A549 (cell line): Measurements from ENCODE around the gene COPS7A. TPM values are rescaled to one million over a fixed set of nuclear protein-coding genes. Genes with fewer than 3 reads are reported as not detected.
A peak's percentile ranks its signal among the peaks of the same experiment; 100 is the strongest.

Source experiments
- ATAC-seq, 2 experiments: fragments of 200-7000 bp in 1 of 2; fragments of >200 bp in 1 of 2; cut with Nextera tagmentation in 1 of 2; cut with Tn5 transposase in 1 of 2; 3 replicates each; pipeline versions ENCODE4 v1.8.0 to v1.9.1; 2018 to 2020; ENCODE audit warnings: mild to moderate bottlenecking in 1 of 2, moderate library complexity in 1 of 2
- CTCF ChIA-PET: fragments of 300-600 bp; sonication (Branson Sonifier 250); formaldehyde crosslinking; extraction: SDS; loops from one replicate; lab custom pipeline; 2021; ENCODE audit warnings: antibody characterized with exemption, inconsistent platforms; lab: Yijun Ruan, JAX
- POLR2A ChIA-PET: fragments of 350-600 bp; formaldehyde crosslinking; extraction: SDS; loops from one replicate; lab custom pipeline; 2021; ENCODE audit warnings: antibody characterized with exemption, inconsistent platforms; lab: Yijun Ruan, JAX
- DNase-seq, 2 experiments: peaks; one replicate each; pipeline versions ENCODE4 v3.0.0 to v3.0.0-alpha.2; 2011 to 2016; ENCODE audit warnings: low read depth in 1 of 2, low spot score in 1 of 2
- FAIRE-seq: peaks from 2 replicates; lab custom pipeline; 2011; peaks lifted over from hg19 to GRCh38; lab: Jason Lieb, UNC
- H3K27ac ChIP-seq, 2 experiments: fragments of >200 bp; sonication (Bioruptor Twin); formaldehyde crosslinking; 3 replicates each; pipeline ENCODE4 v1.5.1; 2016 to 2017
- H3K4me1 ChIP-seq: fragments of >200 bp; sonication (Bioruptor Twin); formaldehyde crosslinking; 3 replicates; pipeline ENCODE4 v1.6.1; 2016
- H3K4me2 ChIP-seq: fragments of >200 bp; sonication (Bioruptor Twin); formaldehyde crosslinking; 3 replicates; pipeline ENCODE4 v1.6.1; 2016
- H3K4me3 ChIP-seq: fragments of >200 bp; sonication (Bioruptor Twin); formaldehyde crosslinking; 3 replicates; pipeline ENCODE4 v1.5.1; 2016
- H3K9me3 ChIP-seq: fragments of >200 bp; sonication (Bioruptor Twin); formaldehyde crosslinking; 3 replicates; pipeline ENCODE4 v1.6.1; 2016
- CBX2 ChIP-seq: fragments of 200-600 bp; sonication (generic); IDR thresholded peaks from 2 replicates; pipeline ENCODE4 v1.6.1; 2016; ENCODE audit warnings: low read depth, mild to moderate bottlenecking, borderline replicate concordance
- CHD2 ChIP-seq: fragments of 150-350 bp; IDR thresholded peaks from 2 replicates; pipeline ENCODE4 v1.6.1; 2014; ENCODE audit warnings: low read length; ENCODE audit not compliant: partially characterized antibody
- CTCF ChIP-seq: fragments of >200 bp; sonication (Bioruptor Twin); formaldehyde crosslinking; IDR thresholded peaks from 3 replicates; pipeline ENCODE4 v1.5.1; 2016
- E2F6 ChIP-seq: IDR thresholded peaks from 2 replicates; pipeline ENCODE4 v1.6.1; 2012; ENCODE audit warnings: low read depth, borderline replicate concordance
- EHMT2 ChIP-seq: fragments of 200-600 bp; sonication (generic); IDR thresholded peaks from 2 replicates; pipeline ENCODE4 v1.6.1; 2016; ENCODE audit warnings: antibody characterized with exemption, low read depth, mild to moderate bottlenecking, moderate library complexity
- EP300 ChIP-seq, 2 experiments: fragments of >200 bp; sonication (Bioruptor Twin); formaldehyde crosslinking; IDR thresholded peaks; 2 replicates in 1 of 2; 3 replicates in 1 of 2; pipeline ENCODE4 v1.6.1; 2016 to 2017
- FOSL2 ChIP-seq, 2 experiments: fragments of 450-650 bp in 1 of 2; fragments of >200 bp in 1 of 2; sonication (Bioruptor Twin) in 1 of 2; formaldehyde crosslinking; IDR thresholded peaks; 2 replicates each; pipeline versions ENCODE4 v1.5.0 to v1.6.1; 2016 to 2020; ENCODE audit warnings: mild to moderate bottlenecking in 1 of 2, moderate library complexity in 1 of 2
- GATA3 ChIP-seq: IDR thresholded peaks from 2 replicates; pipeline ENCODE4 v1.6.1; 2012; ENCODE audit warnings: borderline replicate concordance
- HDAC2 ChIP-seq: fragments of 200-600 bp; sonication (generic); IDR thresholded peaks from 2 replicates; pipeline ENCODE4 v1.6.1; 2016
- HMGXB4 ChIP-seq: fragments of 250-450 bp; sonication (Bioruptor Pico); IDR thresholded peaks from 2 replicates; pipeline ENCODE4 v1.5.0; 2021; ENCODE audit warnings: mild to moderate bottlenecking, moderate library complexity, borderline replicate concordance
- JUNB ChIP-seq: fragments of >200 bp; sonication (Bioruptor Twin); formaldehyde crosslinking; IDR thresholded peaks from 2 replicates; pipeline ENCODE4 v1.6.1; 2016
- KDM1A ChIP-seq: fragments of 200-600 bp; sonication (generic); IDR thresholded peaks from 2 replicates; pipeline ENCODE4 v1.6.1; 2016; ENCODE audit warnings: low read depth, mild to moderate bottlenecking
- KDM5A ChIP-seq: fragments of 200-600 bp; sonication (generic); IDR thresholded peaks from 2 replicates; pipeline ENCODE4 v1.6.1; 2016; ENCODE audit warnings: antibody characterized with exemption, mild to moderate bottlenecking
- MAFK ChIP-seq: fragments of 450-650 bp; IDR thresholded peaks from 2 replicates; pipeline ENCODE4 v1.6.1; 2014; ENCODE audit not compliant: partially characterized antibody
- MAZ ChIP-seq: fragments of 150-350 bp; IDR thresholded peaks from 2 replicates; pipeline ENCODE4 v1.6.1; 2014; ENCODE audit warnings: antibody characterized with exemption, low read depth, low read length, borderline replicate concordance
- MYC ChIP-seq: IDR thresholded peaks from 2 replicates; pipeline ENCODE4 v1.6.1; 2012; ENCODE audit warnings: mild to moderate bottlenecking, inconsistent platforms, low read length, improper control_type of control experiment, borderline replicate concordance
- PBX3 ChIP-seq: IDR thresholded peaks from 2 replicates; pipeline ENCODE4 v1.6.1; 2012
- REST ChIP-seq: fragments of 200-600 bp; sonication (generic); IDR thresholded peaks from 2 replicates; pipeline ENCODE4 v1.6.1; 2016; ENCODE audit warnings: antibody characterized with exemption, mild to moderate bottlenecking, moderate library complexity
- RFX5 ChIP-seq: fragments of 450-650 bp; IDR thresholded peaks from 2 replicates; pipeline ENCODE4 v1.7.1; 2014; ENCODE audit warnings: antibody characterized with exemption, mild to moderate bottlenecking, moderate library complexity
- RNF2 ChIP-seq: fragments of 200-600 bp; sonication (generic); IDR thresholded peaks from 2 replicates; pipeline ENCODE4 v1.6.1; 2016; ENCODE audit warnings: low read depth, mild to moderate bottlenecking, antibody characterized with exemption, moderate library complexity, borderline replicate concordance
- SMC3 ChIP-seq: fragments of >200 bp; sonication (Bioruptor Twin); formaldehyde crosslinking; IDR thresholded peaks from 3 replicates; pipeline ENCODE4 v1.6.1; 2018; ENCODE audit warnings: inconsistent platforms
- TP53 ChIP-seq: fragments of 250-450 bp; sonication (Bioruptor Pico); IDR thresholded peaks from 2 replicates; pipeline ENCODE4 v1.5.0; 2021; ENCODE audit warnings: mild to moderate bottlenecking, moderate library complexity
- ZNF302 ChIP-seq: fragments of 250-450 bp; sonication (Bioruptor Pico); IDR thresholded peaks from 2 replicates; pipeline ENCODE4 v1.9.0; 2021; ENCODE audit warnings: inconsistent platforms, mild to moderate bottlenecking, moderate library complexity
- WGBS: methylation state at CpG from one replicate; pipeline ENCODE4 v1.1.6; 2017; ENCODE audit errors: missing lambda C conversion rate; 5-methylcytosine and 5-hydroxymethylcytosine counted together
- polyA plus RNA-seq, 4 experiments: library from polyadenylated mRNA; depleted of rRNA in 3 of 4; stranded (reverse); fragments of >200 nt; fragmentation: RNase III in 1 of 4; extraction: RNeasy Plus Mini Kit Qiagen cat#74134 plus additional on column Dnase treatment in 1 of 4; gene quantifications; 2 replicates in 3 of 4; 3 replicates in 1 of 4; pipeline ENCODE4 v1.2.3, GENCODE V29; 2011 to 2017

The COPS7A gene
- polyA plus RNA-seq, 2 of the 4 experiments (the other 2 are of a cell fraction): 46.9 to 78.8 TPM

- Histone ChIP-seq H3K4me3 (no peak overlapping the region), H3K27ac (peak overlapping the region in 1 of 2 experiments; percentile 80; a peak in 4 of 6 replicates), H3K4me2 (peak overlapping the region; percentile 77), H3K4me1 (peaks cover 15% of the 10 kb centered on the region; the same call in 2 of the 3 replicates), H3K9me3 (no peaks in the 10 kb centered on the region)
- FAIRE-seq (no peak), ATAC-seq (peak; percentile 6 to 13; a peak in 3 of 6 replicates), DNase-seq (peak in 1 of 2 experiments; percentile 41)
- ChIA-PET CTCF (interaction anchor here (0.6 to 26.0 kb wide), 34 partner anchors 9 to 1310 kb away, joined by 3 to 670 read pairs (median 4); partner anchors contain the start of genes CD4, CDCA3, GPR162 and LAG3), POLR2A (interaction anchor here (2.3 to 2.5 kb wide), 2 partner anchors 12 to 25 kb away, joined by 13 read pairs; partner anchors contain the start of genes MLF2 and PTMS)
- TF ChIP-seq KDM1A (no peak), RNF2 (no peak), MAFK (no peak), TP53 (CRISPR knock-in tag) (no peak), ZNF302 (CRISPR knock-in tag) (no peak), EHMT2 (no peak), PBX3 (no peak), HDAC2 (no peak), RFX5 (no peak), CTCF (no peak), CBX2 (no peak), MAZ (no peak), GATA3 (no peak), EP300 (IDR thresholded peaks at IDR 0.05) (no peak), REST (no peak), FOSL2 (IDR thresholded peaks at IDR 0.05) (no peak), FOSL2 (CRISPR knock-in tag; IDR thresholded peaks at IDR 0.05) (no peak), KDM5A (no peak)
- 86% methylated on average over 14 of the region's 14 CpGs for WGBS
Measured at GRCh38 chr12:6778217-6778573, 54.3 kb downstream of the COPS7A start.

- Histone ChIP-seq H3K4me2 (peak overlapping the region; percentile 77), H3K27ac (peak overlapping the region; percentile 34 to 80; a peak in 4 of 6 replicates), H3K9me3 (no peaks in the 10 kb centered on the region), H3K4me3 (peak overlapping the region; percentile 30; the same call in 2 of the 3 replicates), H3K4me1 (peaks cover 15% of the 10 kb centered on the region; the same call in 2 of the 3 replicates)
- peak; percentile 71 to 91 for DNase-seq
- peak; percentile 93 for FAIRE-seq
- peak; percentile 94 to 97 for ATAC-seq
- ChIA-PET CTCF (interaction anchor here (0.6 to 26.0 kb wide), 41 partner anchors 8 to 1310 kb away, joined by 3 to 670 read pairs (median 4); partner anchors contain the start of genes CD4, CDCA3, GPR162 and LAG3), POLR2A (interaction anchor here (2.3 to 2.5 kb wide), 2 partner anchors 13 to 26 kb away, joined by 13 read pairs; partner anchors contain the start of genes MLF2 and PTMS)
- 31% methylated on average over 26 of the region's 35 CpGs for WGBS
- TF ChIP-seq JUNB (no peak), MYC (peak; percentile 33; the same call in 1 of the 2 replicates), CHD2 (peak; percentile 56), E2F6 (no peak), MAZ (peak; percentile 65; the same call in 1 of the 2 replicates), HMGXB4 (CRISPR knock-in tag) (0 out of 2 replicates have a peak, but pooled peaks have one; percentile 56), SMC3 (peak; percentile 98)
Measured at GRCh38 chr12:6778574-6779550, 55.0 kb downstream of the COPS7A start.
